HG03045 (cell line): ENCODE results near the gene ZFP28.

ENCODE experiments used
- ATAC-seq: cut with Tn5 transposase; IDR thresholded peaks from one replicate; pipeline ENCODE4 v1.9.1; 2021; ENCODE audit warnings: mild to moderate bottlenecking, moderate library complexity; ENCODE audit not compliant: unreplicated experiment

ZFP28 gene

GRCh38 chr19:56595548-56595899 is 56.8 kb downstream of the ZFP28 start:
- no peak for ATAC-seq

- no peak for ATAC-seq
These were observed 57.9 kb downstream of the ZFP28 start for GRCh38 chr19:56596676-56597075.

GRCh38 chr19:56597696-56598095 is 58.9 kb downstream of the ZFP28 start:
- ATAC-seq: no peak

GRCh38 chr19:56601375-56601774 is 62.6 kb downstream of the ZFP28 start:
- ATAC-seq: no peak

GRCh38 chr19:56603829-56604228 is 65.1 kb downstream of the ZFP28 start:
- no peak for ATAC-seq
